GM19099 (cell line): ENCODE measurements around the gene C1QL4.

ENCODE experiments used
- POLR2A ChIP-seq: IDR thresholded peaks from 3 replicates; pipeline ENCODE4 v1.6.1; 2011; ENCODE audit warnings: low read depth; ENCODE audit not compliant: insufficient read length; ENCODE audit errors: extremely low read depth

The C1QL4 gene

GRCh38 chr12:49342066-49342913 lies 5.3 kb upstream of the C1QL4 start:
- no peak for TF ChIP-seq POLR2A

- no peak for TF ChIP-seq POLR2A
Measured at GRCh38 chr12:49341777-49342065, 4.7 kb upstream of the C1QL4 start.

GRCh38 chr12:49340971-49341776 lies 4.2 kb upstream of the C1QL4 start:
- no peak for TF ChIP-seq POLR2A

- no peak for TF ChIP-seq POLR2A
Measured at GRCh38 chr12:49340095-49340870, 3.3 kb upstream of the C1QL4 start.

GRCh38 chr12:49339464-49339861 lies 2.5 kb upstream of the C1QL4 start:
- no peak for TF ChIP-seq POLR2A

GRCh38 chr12:49338830-49339463 lies 2.0 kb upstream of the C1QL4 start:
- TF ChIP-seq POLR2A, result no peak

- TF ChIP-seq POLR2A, result no peak
Measured at GRCh38 chr12:49335955-49336644, 888 bp downstream of the C1QL4 start.

GRCh38 chr12:49335118-49335954 lies 1.7 kb downstream of the C1QL4 start:
- TF ChIP-seq POLR2A, result no peak

- no peak for TF ChIP-seq POLR2A
Measured at GRCh38 chr12:49334681-49335080, 2.3 kb downstream of the C1QL4 start.

- TF ChIP-seq POLR2A, result no peak
Measured at GRCh38 chr12:49334226-49334625, 2.8 kb downstream of the C1QL4 start.

- TF ChIP-seq POLR2A, result no peak
Measured at GRCh38 chr12:49332891-49333371, 4.1 kb downstream of the C1QL4 start.

- TF ChIP-seq POLR2A, result no peak
Measured at GRCh38 chr12:49332441-49332861, 4.5 kb downstream of the C1QL4 start.

GRCh38 chr12:49331380-49332222 lies 5.4 kb downstream of the C1QL4 start:
- TF ChIP-seq POLR2A, result no peak
